Ovary (tissue), 3 donors: ENCODE data around the gene SCIN.

Experiments used
- EP300 ChIP-seq: sonication (generic); formaldehyde crosslinking; IDR thresholded peaks from one replicate; pipeline ENCODE4 v1.6.1; 2017; ENCODE audit warnings: antibody characterized with exemption
- POLR2A ChIP-seq: fragments of 450-650 bp; IDR thresholded peaks from one replicate; pipeline ENCODE4 v1.6.1; 2017; ENCODE audit warnings: antibody characterized with exemption, mild to moderate bottlenecking, moderate library complexity
- TF ChIP-seq, protein P1 (sequence below), 3 donors: fragments of 450-650 bp in 2 of 3; fragments of 200-600 bp in 1 of 3; IDR thresholded peaks; one replicate each; pipeline versions ENCODE4 v1.5.1 to v1.8.0; 2016 to 2022; ENCODE audit warnings: antibody characterized with exemption in 3 of 3, mild to moderate bottlenecking in 1 of 3
- donor health status: DM: no; HTN: no; CAD: no.

GRCh38 chr7:12661581-12661980 lies 91.1 kb downstream of the SCIN start:
- TF ChIP-seq, protein P1, sequence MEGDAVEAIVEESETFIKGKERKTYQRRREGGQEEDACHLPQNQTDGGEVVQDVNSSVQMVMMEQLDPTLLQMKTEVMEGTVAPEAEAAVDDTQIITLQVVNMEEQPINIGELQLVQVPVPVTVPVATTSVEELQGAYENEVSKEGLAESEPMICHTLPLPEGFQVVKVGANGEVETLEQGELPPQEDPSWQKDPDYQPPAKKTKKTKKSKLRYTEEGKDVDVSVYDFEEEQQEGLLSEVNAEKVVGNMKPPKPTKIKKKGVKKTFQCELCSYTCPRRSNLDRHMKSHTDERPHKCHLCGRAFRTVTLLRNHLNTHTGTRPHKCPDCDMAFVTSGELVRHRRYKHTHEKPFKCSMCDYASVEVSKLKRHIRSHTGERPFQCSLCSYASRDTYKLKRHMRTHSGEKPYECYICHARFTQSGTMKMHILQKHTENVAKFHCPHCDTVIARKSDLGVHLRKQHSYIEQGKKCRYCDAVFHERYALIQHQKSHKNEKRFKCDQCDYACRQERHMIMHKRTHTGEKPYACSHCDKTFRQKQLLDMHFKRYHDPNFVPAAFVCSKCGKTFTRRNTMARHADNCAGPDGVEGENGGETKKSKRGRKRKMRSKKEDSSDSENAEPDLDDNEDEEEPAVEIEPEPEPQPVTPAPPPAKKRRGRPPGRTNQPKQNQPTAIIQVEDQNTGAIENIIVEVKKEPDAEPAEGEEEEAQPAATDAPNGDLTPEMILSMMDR (IDR thresholded peaks at IDR 0.05), result no peak
- TF ChIP-seq POLR2A, result no peak
- TF ChIP-seq EP300, result no peak
